IMR-90 (cell line): ENCODE results near the gene STPG4. TPM values are rescaled to one million over a fixed set of nuclear protein-coding genes. Genes with fewer than 3 reads are reported as not detected.

Experiments used
- ATAC-seq: fragments of 200-7000 bp; cut with Tn5 transposase; 2 replicates; pipeline ENCODE4 v1.9.1; 2020; ENCODE audit warnings: low read depth, mild to moderate bottlenecking, moderate library complexity
- BruUV-seq: library from RNA; stranded (reverse); fragments of 400-500 nt; replicated peaks from 2 replicates; lab custom pipeline; 2021; lab: Mats Ljungman, UMichigan
- CTCF ChIA-PET: fragments of 300-600 bp; formaldehyde crosslinking; extraction: SDS; loops from one replicate; lab custom pipeline; 2021; ENCODE audit warnings: antibody characterized with exemption; lab: Yijun Ruan, JAX
- POLR2A ChIA-PET: fragments of 300-600 bp; sonication (Branson Sonifier 250); formaldehyde crosslinking; loops from one replicate; lab custom pipeline; 2022; ENCODE audit warnings: antibody characterized with exemption; ENCODE audit not compliant: unreplicated experiment; lab: Charles Lee
- DNase-seq: peaks from one replicate; pipeline ENCODE4 v3.0.0; 2013
- H2AFZ ChIP-seq: replicated peaks from 2 replicates; pipeline ENCODE3; 2013; ENCODE audit warnings: low read length, mild to moderate bottlenecking; ENCODE audit not compliant: poor library complexity
- H2AK5ac ChIP-seq: 2 replicates; pipeline ENCODE4 v1.6.1; 2013; ENCODE audit warnings: low read depth, low read length, inconsistent platforms
- H2AK9ac ChIP-seq: replicated peaks from 2 replicates; pipeline ENCODE3; 2013; ENCODE audit warnings: mild to moderate bottlenecking, low read depth, low read length, moderate library complexity; ENCODE audit not compliant: poor library complexity
- H2BK120ac ChIP-seq: 2 replicates; pipeline ENCODE4 v1.6.1; 2013; ENCODE audit warnings: low read depth, low read length, inconsistent platforms
- H2BK15ac ChIP-seq: 3 replicates; pipeline ENCODE4 v1.6.1; 2013; ENCODE audit warnings: low read depth, low read length, inconsistent platforms
- H2BK20ac ChIP-seq: 2 replicates; pipeline ENCODE4 v1.6.1; 2013; ENCODE audit warnings: low read depth, mild to moderate bottlenecking, inconsistent platforms, low read length, moderate library complexity
- H2BK5ac ChIP-seq: 2 replicates; pipeline ENCODE4 v1.6.1; 2013; ENCODE audit warnings: mild to moderate bottlenecking, low read depth, low read length, inconsistent platforms; ENCODE audit not compliant: poor library complexity, severe bottlenecking
- H3K14ac ChIP-seq: replicated peaks from 2 replicates; pipeline ENCODE4 v1.6.1; 2013; ENCODE audit warnings: low read depth, low read length, inconsistent platforms
- H3K18ac ChIP-seq: 2 replicates; pipeline ENCODE4 v1.6.1; 2013; ENCODE audit warnings: low read depth, low read length, control low read depth
- H3K23ac ChIP-seq: 2 replicates; pipeline ENCODE4 v1.6.1; 2013; ENCODE audit warnings: low read depth, low read length, inconsistent platforms
- H3K27ac ChIP-seq: 2 replicates; pipeline ENCODE4 v1.5.1; 2013; ENCODE audit warnings: mild to moderate bottlenecking, control low read depth, low read length; ENCODE audit not compliant: insufficient read depth
- H3K27me3 ChIP-seq: 2 replicates; pipeline ENCODE4 v1.6.1; 2013; ENCODE audit warnings: low read length; ENCODE audit not compliant: control insufficient read depth, insufficient read depth
- H3K36me3 ChIP-seq: 2 replicates; pipeline ENCODE4 v1.6.1; 2013; ENCODE audit warnings: low read length, mixed read lengths; ENCODE audit not compliant: control insufficient read depth, insufficient read depth
- H3K4ac ChIP-seq: 2 replicates; pipeline ENCODE4 v1.6.1; 2013; ENCODE audit warnings: low read depth, low read length, inconsistent platforms
- H3K4me1 ChIP-seq: 2 replicates; pipeline ENCODE4 v1.6.1; 2013; ENCODE audit warnings: low read length, mixed read lengths; ENCODE audit not compliant: control insufficient read depth, insufficient read depth
- H3K4me2 ChIP-seq: 2 replicates; pipeline ENCODE4 v1.6.1; 2013; ENCODE audit warnings: low read depth, mild to moderate bottlenecking, control low read depth, low read length, moderate library complexity
- H3K4me3 ChIP-seq: 2 replicates; pipeline ENCODE4 v1.5.1; 2013; ENCODE audit warnings: low read depth, mild to moderate bottlenecking, control low read depth, low read length, moderate library complexity; ENCODE audit not compliant: insufficient read depth
- H3K56ac ChIP-seq: 2 replicates; pipeline ENCODE4 v1.6.1; 2013; ENCODE audit warnings: low read length, inconsistent platforms; ENCODE audit not compliant: insufficient read depth; ENCODE audit errors: extremely low read depth
- H3K79me1 ChIP-seq, 2 experiments: 2 replicates each; pipeline ENCODE4 v1.6.1; 2013; ENCODE audit warnings: low read length in 2 of 2, inconsistent platforms in 1 of 2, low read depth in 1 of 2
- H3K9ac ChIP-seq: 2 replicates; pipeline ENCODE4 v1.6.1; 2013; ENCODE audit warnings: low read depth, low read length, control low read depth
- H3K9me1 ChIP-seq: 2 replicates; pipeline ENCODE4 v1.6.1; 2013; ENCODE audit warnings: low read length, inconsistent platforms; ENCODE audit not compliant: insufficient read depth
- H3K9me3 ChIP-seq: 2 replicates; pipeline ENCODE4 v1.6.1; 2013; ENCODE audit warnings: low read length; ENCODE audit not compliant: control insufficient read depth, insufficient read depth
- H4K20me1 ChIP-seq: 2 replicates; pipeline ENCODE4 v1.6.1; 2013; ENCODE audit warnings: low read length, inconsistent platforms; ENCODE audit not compliant: insufficient read depth
- H4K5ac ChIP-seq: 2 replicates; pipeline ENCODE4 v1.6.1; 2013; ENCODE audit warnings: mild to moderate bottlenecking, low read depth, low read length, control low read depth
- H4K8ac ChIP-seq, 2 experiments: 2 replicates each; pipeline ENCODE4 v1.6.1; 2013; ENCODE audit warnings: low read depth in 2 of 2, low read length in 2 of 2, control low read depth in 1 of 2, inconsistent platforms in 1 of 2
- H4K91ac ChIP-seq: 2 replicates; pipeline ENCODE4 v1.6.1; 2013; ENCODE audit warnings: low read depth, low read length, inconsistent platforms; ENCODE audit not compliant: insufficient read depth
- BHLHE40 ChIP-seq: fragments of 150-350 bp; IDR thresholded peaks from 2 replicates; pipeline ENCODE4 v1.6.1; 2016; ENCODE audit warnings: mild to moderate bottlenecking, low read depth, low read length
- CEBPB ChIP-seq: IDR thresholded peaks from 2 replicates; pipeline ENCODE4 v1.6.1; 2012; ENCODE audit warnings: low read depth, low read length, improper control_type of control experiment
- CHD1 ChIP-seq: IDR thresholded peaks from 2 replicates; pipeline ENCODE4 v1.6.1; 2012; ENCODE audit warnings: low read depth, low read length, improper control_type of control experiment
- FOS ChIP-seq: fragments of 150-350 bp; IDR thresholded peaks from 2 replicates; pipeline ENCODE4 v1.6.1; 2016; ENCODE audit warnings: low read depth, low read length
- MAFK ChIP-seq: IDR thresholded peaks from 2 replicates; pipeline ENCODE4 v1.6.1; 2012; ENCODE audit warnings: low read depth, low read length, improper control_type of control experiment
- MAZ ChIP-seq: IDR thresholded peaks from 2 replicates; pipeline ENCODE4 v1.6.1; 2012; ENCODE audit warnings: low read depth, mild to moderate bottlenecking, low read length, improper control_type of control experiment, moderate library complexity, borderline replicate concordance
- MXI1 ChIP-seq: IDR thresholded peaks from 2 replicates; pipeline ENCODE4 v1.6.1; 2012; ENCODE audit warnings: low read depth, mild to moderate bottlenecking, low read length, moderate library complexity, borderline replicate concordance
- NFE2L2 ChIP-seq: fragments of 150-350 bp; IDR thresholded peaks from 2 replicates; pipeline ENCODE4 v1.6.1; 2016; ENCODE audit warnings: low read depth, mild to moderate bottlenecking, low read length
- POLR2A ChIP-seq: IDR thresholded peaks from 2 replicates; pipeline ENCODE4 v1.6.1; 2012; ENCODE audit warnings: mild to moderate bottlenecking, low read depth, low read length
- RAD21 ChIP-seq: IDR thresholded peaks from 2 replicates; pipeline ENCODE4 v1.6.1; 2012; ENCODE audit warnings: low read length, improper control_type of control experiment
- RCOR1 ChIP-seq: IDR thresholded peaks from 2 replicates; pipeline ENCODE4 v1.6.1; 2012; ENCODE audit warnings: mild to moderate bottlenecking, low read length, improper control_type of control experiment; ENCODE audit not compliant: insufficient replicate concordance
- SMC3 ChIP-seq: fragments of 150-350 bp; IDR thresholded peaks from 2 replicates; pipeline ENCODE4 v1.6.1; 2016; ENCODE audit warnings: low read depth, mild to moderate bottlenecking, antibody characterized with exemption, low read length, moderate library complexity
- WGBS, 2 experiments: methylation state at CpG; one replicate each; pipeline versions ENCODE4 v1.1.5 to v1.1.7; 2013; ENCODE audit warnings: missing lambda C conversion rate in 2 of 2; ENCODE audit not compliant: insufficient read length in 1 of 2; ENCODE audit errors: extremely low coverage in 2 of 2; 5-methylcytosine and 5-hydroxymethylcytosine counted together
- dilution Hi-C: fragments of 300-500 bp; cut with HindIII; formaldehyde crosslinking; loops from one replicate; pipeline ENCODE4 v1.14.3; 2018; ENCODE audit warnings: low sequenced_read_pairs; ENCODE audit not compliant: unreplicated experiment
- in situ Hi-C: fragments of 300-500 bp; cut with MboI; formaldehyde crosslinking; loops from 3 replicates; pipeline ENCODE4 v1.14.3; 2019; ENCODE audit warnings: low sequenced_read_pairs, inconsistent platforms, mixed read lengths
- intact Hi-C: fragments of 100-400 bp; cut with micrococcal nuclease; formaldehyde crosslinking; loops from 2 replicates; pipeline ENCODE4 v1.10.0; 2022
- polyA plus RNA-seq, 3 experiments: library from polyadenylated mRNA; depleted of rRNA; stranded (reverse); fragments of >200 nt; gene quantifications; 2 replicates each; pipeline ENCODE4 v1.2.3, GENCODE V29; 2012; ENCODE audit warnings: low replicate concordance in 1 of 3
- total RNA-seq: library from RNA; depleted of rRNA; stranded (reverse); fragments of >200 nt; gene quantifications from 2 replicates; pipeline ENCODE4 v1.2.3, GENCODE V29; 2012
- TF ChIP-seq, protein P1 (sequence below): fragments of 150-350 bp; IDR thresholded peaks from 2 replicates; pipeline ENCODE4 v1.6.1; 2017; ENCODE audit warnings: mild to moderate bottlenecking, antibody characterized with exemption, low read length, low read depth
- TF ChIP-seq, protein P2 (sequence below): conservative IDR thresholded peaks from 2 replicates; pipeline ENCODE4 v1.5.1; 2012; ENCODE audit warnings: mild to moderate bottlenecking, low read depth, low read length, improper control_type of control experiment
- TF ChIP-seq, protein P3 (sequence below): fragments of 150-350 bp; IDR thresholded peaks from 2 replicates; pipeline ENCODE4 v1.6.1; 2016; ENCODE audit warnings: low read depth, mild to moderate bottlenecking, low read length, moderate library complexity, borderline replicate concordance

STPG4 gene
- total and polyA plus RNA-seq, 2 of the 4 experiments (the other 2 are of a cell fraction), result 0.12 to 0.18 TPM

DNA sequence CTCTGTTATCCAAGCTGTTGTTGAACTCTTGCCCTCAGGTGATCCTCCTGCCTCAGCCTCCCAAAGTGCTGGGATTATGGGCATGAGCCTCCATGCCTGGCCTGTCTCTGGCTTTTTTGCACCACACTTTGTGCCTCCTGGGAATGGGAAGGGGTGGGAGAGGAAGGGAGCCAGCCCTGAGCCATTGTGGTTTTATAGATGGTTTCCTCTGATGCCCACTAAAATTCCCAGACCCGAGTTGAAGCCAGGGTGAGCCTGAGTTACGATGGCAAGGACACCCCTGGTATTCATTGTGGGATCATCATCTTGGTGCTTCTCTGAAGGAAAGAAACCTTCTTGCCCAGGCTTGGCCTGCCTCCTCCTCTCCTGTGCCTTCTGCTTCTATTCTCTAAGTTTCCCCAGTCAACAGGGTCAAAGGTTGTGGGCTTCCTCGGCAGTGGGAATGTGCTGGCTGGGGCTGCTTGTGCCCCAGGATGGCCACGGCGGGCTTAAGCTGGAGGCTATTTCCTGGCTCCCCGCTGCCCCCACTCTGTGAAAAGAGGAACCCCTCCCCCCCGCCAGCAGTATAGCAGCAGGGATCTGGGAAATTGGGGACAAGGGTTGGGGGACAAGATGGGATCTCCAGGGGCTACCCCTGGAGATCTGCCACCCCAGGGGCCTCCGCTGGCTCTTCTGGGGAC lies 106.2 kb downstream of the STPG4 start:
- no peak overlapping the region for H3K9ac ChIP-seq
- H3K4me1 ChIP-seq, result peaks cover 4% of the 10 kb centered on the region
- H3K4me3 ChIP-seq, result no peak overlapping the region
- H4K91ac ChIP-seq, result no peak overlapping the region
- H4K8ac ChIP-seq, result no peak overlapping the region; a peak in 1 of 4 replicates
- H2AK9ac ChIP-seq, result peak overlapping the region; percentile 71
- no peak overlapping the region for H3K23ac ChIP-seq
- H3K27me3 ChIP-seq, result no peaks in the 10 kb centered on the region
- H2BK20ac ChIP-seq, result no peak overlapping the region
- no peak overlapping the region for H3K56ac ChIP-seq
- peaks cover 65% of the 10 kb centered on the region for H3K36me3 ChIP-seq
- no peak overlapping the region for H4K5ac ChIP-seq
- H3K9me3 ChIP-seq, result no peaks in the 10 kb centered on the region
- ChIA-PET POLR2A (no interaction called here), CTCF (no interaction called here)
- H4K20me1 ChIP-seq, result no peaks in the 10 kb centered on the region
- H3K27ac ChIP-seq, result no peak overlapping the region
- H2BK120ac ChIP-seq, result 0 out of 2 replicates have a peak overlapping the region, but pooled peaks have one; percentile 10
- ATAC-seq, result no peak
- no peak overlapping the region; the same call in 2 of the 3 replicates for H2BK15ac ChIP-seq
- dilution Hi-C loops, result no loop called here
- H3K4ac ChIP-seq, result peak overlapping the region; percentile 11
- H2BK5ac ChIP-seq, result no peak overlapping the region
- peak overlapping the region; percentile 84 for H2AK5ac ChIP-seq
- no peak overlapping the region for H2AFZ ChIP-seq
- peaks cover 8 to 37% of the 10 kb centered on the region in 2 experiments; a peak in 3 of 4 replicates for H3K79me1 ChIP-seq
- no peak overlapping the region for H3K4me2 ChIP-seq
- no peak for DNase-seq
- 80% methylated on average over 1 of the region's 8 CpGs; no CpG with 5 or more reads in 1 of the 2 experiments for WGBS, 2 experiments
- H3K18ac ChIP-seq, result no peak overlapping the region
- peak overlapping the region; percentile 71; the same call in 1 of the 2 replicates for H3K14ac ChIP-seq
- intact Hi-C loops, result no loop called here
- no TSS peak for BruUV-seq
- in situ Hi-C loops, result no loop called here
- H3K9me1 ChIP-seq, result peaks cover 24% of the 10 kb centered on the region
- TF ChIP-seq, protein P1, sequence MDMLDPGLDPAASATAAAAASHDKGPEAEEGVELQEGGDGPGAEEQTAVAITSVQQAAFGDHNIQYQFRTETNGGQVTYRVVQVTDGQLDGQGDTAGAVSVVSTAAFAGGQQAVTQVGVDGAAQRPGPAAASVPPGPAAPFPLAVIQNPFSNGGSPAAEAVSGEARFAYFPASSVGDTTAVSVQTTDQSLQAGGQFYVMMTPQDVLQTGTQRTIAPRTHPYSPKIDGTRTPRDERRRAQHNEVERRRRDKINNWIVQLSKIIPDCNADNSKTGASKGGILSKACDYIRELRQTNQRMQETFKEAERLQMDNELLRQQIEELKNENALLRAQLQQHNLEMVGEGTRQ, result no peak
- no peak for TF ChIP-seq RCOR1
- TF ChIP-seq CHD1, result no peak
- no peak for TF ChIP-seq MAFK
- no peak for TF ChIP-seq SMC3
- TF ChIP-seq MXI1, result no peak
- TF ChIP-seq RAD21, result no peak
- no peak for TF ChIP-seq CEBPB
- TF ChIP-seq BHLHE40, result no peak
- TF ChIP-seq MAZ, result no peak
- TF ChIP-seq POLR2A, result no peak
- TF ChIP-seq NFE2L2, result no peak
- no peak for TF ChIP-seq FOS
- TF ChIP-seq, protein P2, sequence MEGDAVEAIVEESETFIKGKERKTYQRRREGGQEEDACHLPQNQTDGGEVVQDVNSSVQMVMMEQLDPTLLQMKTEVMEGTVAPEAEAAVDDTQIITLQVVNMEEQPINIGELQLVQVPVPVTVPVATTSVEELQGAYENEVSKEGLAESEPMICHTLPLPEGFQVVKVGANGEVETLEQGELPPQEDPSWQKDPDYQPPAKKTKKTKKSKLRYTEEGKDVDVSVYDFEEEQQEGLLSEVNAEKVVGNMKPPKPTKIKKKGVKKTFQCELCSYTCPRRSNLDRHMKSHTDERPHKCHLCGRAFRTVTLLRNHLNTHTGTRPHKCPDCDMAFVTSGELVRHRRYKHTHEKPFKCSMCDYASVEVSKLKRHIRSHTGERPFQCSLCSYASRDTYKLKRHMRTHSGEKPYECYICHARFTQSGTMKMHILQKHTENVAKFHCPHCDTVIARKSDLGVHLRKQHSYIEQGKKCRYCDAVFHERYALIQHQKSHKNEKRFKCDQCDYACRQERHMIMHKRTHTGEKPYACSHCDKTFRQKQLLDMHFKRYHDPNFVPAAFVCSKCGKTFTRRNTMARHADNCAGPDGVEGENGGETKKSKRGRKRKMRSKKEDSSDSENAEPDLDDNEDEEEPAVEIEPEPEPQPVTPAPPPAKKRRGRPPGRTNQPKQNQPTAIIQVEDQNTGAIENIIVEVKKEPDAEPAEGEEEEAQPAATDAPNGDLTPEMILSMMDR, result no peak
- TF ChIP-seq, protein P3, sequence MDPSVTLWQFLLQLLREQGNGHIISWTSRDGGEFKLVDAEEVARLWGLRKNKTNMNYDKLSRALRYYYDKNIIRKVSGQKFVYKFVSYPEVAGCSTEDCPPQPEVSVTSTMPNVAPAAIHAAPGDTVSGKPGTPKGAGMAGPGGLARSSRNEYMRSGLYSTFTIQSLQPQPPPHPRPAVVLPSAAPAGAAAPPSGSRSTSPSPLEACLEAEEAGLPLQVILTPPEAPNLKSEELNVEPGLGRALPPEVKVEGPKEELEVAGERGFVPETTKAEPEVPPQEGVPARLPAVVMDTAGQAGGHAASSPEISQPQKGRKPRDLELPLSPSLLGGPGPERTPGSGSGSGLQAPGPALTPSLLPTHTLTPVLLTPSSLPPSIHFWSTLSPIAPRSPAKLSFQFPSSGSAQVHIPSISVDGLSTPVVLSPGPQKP, result no peak
